GM19240 (cell line): ENCODE results near the gene MAPK1.
"Not testable (repeated sequence)": the region's sequence is repeated elsewhere in the genome, so short reads cannot be mapped to it uniquely, and the experiment has no call there.

Experiments used
- DNase-seq: peaks from one replicate; pipeline ENCODE4 v3.0.0; 2011; ENCODE audit warnings: low spot score; ENCODE audit not compliant: insufficient read length

MAPK1 gene

GRCh38 chr22:21819183-21819770 lies 48.2 kb downstream of the MAPK1 start:
- DNase-seq, result no peak

- DNase-seq, result no peak
Observed at GRCh38 chr22:21818487-21819182, 48.8 kb downstream of the MAPK1 start.

- DNase-seq, result not testable (repeated sequence)
Observed at GRCh38 chr22:21817497-21817853, 50.0 kb downstream of the MAPK1 start.

GRCh38 chr22:21816787-21817496 lies 50.5 kb downstream of the MAPK1 start:
- peak; percentile 51 for DNase-seq

GRCh38 chr22:21816472-21816786 lies 51.0 kb downstream of the MAPK1 start:
- DNase-seq, result no peak

GRCh38 chr22:21815958-21816357 lies 51.5 kb downstream of the MAPK1 start:
- DNase-seq, result no peak

- DNase-seq, result no peak
Observed at GRCh38 chr22:21815357-21815756, 52.1 kb downstream of the MAPK1 start.

- no peak for DNase-seq
Observed at GRCh38 chr22:21811982-21812381, 55.5 kb downstream of the MAPK1 start.

GRCh38 chr22:21807544-21808529 lies 59.6 kb downstream of the MAPK1 start:
- no peak for DNase-seq

GRCh38 chr22:21805325-21805724 lies 62.1 kb downstream of the MAPK1 start:
- DNase-seq, result not testable (repeated sequence)

- no peak for DNase-seq
Observed at GRCh38 chr22:21803811-21804249, 63.6 kb downstream of the MAPK1 start.

- DNase-seq, result no peak
Observed at GRCh38 chr22:21802673-21803072, 64.8 kb downstream of the MAPK1 start.

GRCh38 chr22:21802056-21802455 lies 65.4 kb downstream of the MAPK1 start:
- no peak for DNase-seq

GRCh38 chr22:21801304-21801644 lies 66.2 kb downstream of the MAPK1 start:
- DNase-seq, result not testable (repeated sequence)

GRCh38 chr22:21800552-21801303 lies 66.7 kb downstream of the MAPK1 start:
- DNase-seq, result no peak

- DNase-seq, result no peak
Observed at GRCh38 chr22:21797444-21798221, 69.8 kb downstream of the MAPK1 start.

- no peak for DNase-seq
Observed at GRCh38 chr22:21796863-21797262, 70.6 kb downstream of the MAPK1 start.

GRCh38 chr22:21796231-21796630 lies 71.2 kb downstream of the MAPK1 start:
- DNase-seq, result no peak

- DNase-seq, result not testable (repeated sequence)
Observed at GRCh38 chr22:21793716-21794115, 73.7 kb downstream of the MAPK1 start.
